GM21526 (cell line): Measurements from ENCODE around the gene ASXL3.
A peak's percentile ranks its signal among the peaks of the same experiment; 100 is the strongest.

Experiments
- ATAC-seq: cut with Tn5 transposase; IDR thresholded peaks from one replicate; pipeline ENCODE4 v1.9.1; 2021; ENCODE audit warnings: moderate library complexity; ENCODE audit not compliant: unreplicated experiment, low FRiP score

ASXL3 gene

GRCh38 chr18:33653231-33653630 lies 75.2 kb downstream of the ASXL3 start:
- no peak for ATAC-seq

GRCh38 chr18:33656889-33657448 lies 79.0 kb downstream of the ASXL3 start:
- ATAC-seq: no peak

- no peak for ATAC-seq
These were observed 82.8 kb downstream of the ASXL3 start for GRCh38 chr18:33660696-33661310.

- no peak for ATAC-seq
These were observed 86.3 kb downstream of the ASXL3 start for GRCh38 chr18:33664241-33664874.

GRCh38 chr18:33665187-33665586 lies 87.2 kb downstream of the ASXL3 start:
- no peak for ATAC-seq

GRCh38 chr18:33665641-33666040 lies 87.6 kb downstream of the ASXL3 start:
- ATAC-seq: no peak

GRCh38 chr18:33666915-33667314 lies 88.9 kb downstream of the ASXL3 start:
- no peak for ATAC-seq

- ATAC-seq: no peak
These were observed 91.6 kb downstream of the ASXL3 start for GRCh38 chr18:33669589-33669988.

- no peak for ATAC-seq
These were observed 92.0 kb downstream of the ASXL3 start for GRCh38 chr18:33670029-33670428.

- no peak for ATAC-seq
These were observed 95.7 kb downstream of the ASXL3 start for GRCh38 chr18:33673689-33674088.

- no peak for ATAC-seq
These were observed 98.6 kb downstream of the ASXL3 start for GRCh38 chr18:33676593-33676992.

- ATAC-seq: no peak
These were observed 99.9 kb downstream of the ASXL3 start for GRCh38 chr18:33677891-33678290.

GRCh38 chr18:33682436-33682835 lies 104.4 kb downstream of the ASXL3 start:
- no peak for ATAC-seq

- no peak for ATAC-seq
These were observed 116.6 kb downstream of the ASXL3 start for GRCh38 chr18:33694593-33694992.

- ATAC-seq: no peak
These were observed 118.5 kb downstream of the ASXL3 start for GRCh38 chr18:33696332-33697162.

GRCh38 chr18:33697498-33697897 lies 119.5 kb downstream of the ASXL3 start:
- ATAC-seq: no peak

GRCh38 chr18:33699372-33699771 lies 121.4 kb downstream of the ASXL3 start:
- peak; percentile 44 for ATAC-seq

- peak; percentile 82 for ATAC-seq
These were observed 122.5 kb downstream of the ASXL3 start for GRCh38 chr18:33700513-33700976.

- ATAC-seq: no peak
These were observed 124.6 kb downstream of the ASXL3 start for GRCh38 chr18:33702625-33703024.

GRCh38 chr18:33706391-33706790 lies 128.4 kb downstream of the ASXL3 start:
- ATAC-seq: no peak

GRCh38 chr18:33708876-33709275 lies 130.9 kb downstream of the ASXL3 start:
- no peak for ATAC-seq
